Tibial artery (tissue), 4 donors: ENCODE measurements around the gene HOXB3.

Experiments used
- DNase-seq, 2 donors: peaks; one replicate each; pipeline ENCODE4 v3.0.0-alpha.2; 2019
- H3K27ac ChIP-seq, 2 donors: fragments of 200-600 bp; sonication (generic) in 1 of 2; 1 replicate in 1 of 2; 2 replicates in 1 of 2; pipeline ENCODE4 v1.5.1; 2018 to 2019; ENCODE audit warnings: mild to moderate bottlenecking in 1 of 2
- H3K27me3 ChIP-seq, 2 donors: fragments of 200-600 bp; sonication (generic) in 1 of 2; one replicate each; pipeline versions ENCODE4 v1.5.1 to v1.6.0; 2016 to 2019
- H3K36me3 ChIP-seq, 3 donors: fragments of 200-600 bp; sonication (generic) in 2 of 3; one replicate each; pipeline ENCODE4 v1.5.1; 2016 to 2019; ENCODE audit warnings: mild to moderate bottlenecking in 2 of 3
- H3K4me1 ChIP-seq, 4 donors: fragments of 200-600 bp; sonication (generic) in 2 of 4; 1 replicate in 3 of 4; 2 replicates in 1 of 4; pipeline ENCODE4 v1.5.1; 2016 to 2019
- H3K4me3 ChIP-seq, 2 donors: fragments of 200-600 bp; sonication (generic) in 1 of 2; 1 replicate in 1 of 2; 2 replicates in 1 of 2; pipeline ENCODE4 v1.5.1; 2018 to 2019; ENCODE audit warnings: mild to moderate bottlenecking in 2 of 2
- H3K9me3 ChIP-seq, 3 donors: fragments of 200-600 bp; sonication (generic) in 1 of 3; one replicate each; pipeline ENCODE4 v1.5.1; 2016 to 2019
- CTCF ChIP-seq, 2 experiments: fragments of 200-600 bp in 1 of 2; fragments of 450-650 bp in 1 of 2; IDR thresholded peaks; one replicate each; pipeline ENCODE4 v1.5.1; 2017 to 2019; ENCODE audit warnings: antibody characterized with exemption in 2 of 2, mild to moderate bottlenecking in 1 of 2, moderate library complexity in 1 of 2
- intact Hi-C: fragments of 100-400 bp; cut with DNase I; formaldehyde crosslinking; loops from one replicate; pipeline ENCODE4 v1.15.0; 2023; ENCODE audit warnings: low total_unique reads

Gene HOXB3

DNA sequence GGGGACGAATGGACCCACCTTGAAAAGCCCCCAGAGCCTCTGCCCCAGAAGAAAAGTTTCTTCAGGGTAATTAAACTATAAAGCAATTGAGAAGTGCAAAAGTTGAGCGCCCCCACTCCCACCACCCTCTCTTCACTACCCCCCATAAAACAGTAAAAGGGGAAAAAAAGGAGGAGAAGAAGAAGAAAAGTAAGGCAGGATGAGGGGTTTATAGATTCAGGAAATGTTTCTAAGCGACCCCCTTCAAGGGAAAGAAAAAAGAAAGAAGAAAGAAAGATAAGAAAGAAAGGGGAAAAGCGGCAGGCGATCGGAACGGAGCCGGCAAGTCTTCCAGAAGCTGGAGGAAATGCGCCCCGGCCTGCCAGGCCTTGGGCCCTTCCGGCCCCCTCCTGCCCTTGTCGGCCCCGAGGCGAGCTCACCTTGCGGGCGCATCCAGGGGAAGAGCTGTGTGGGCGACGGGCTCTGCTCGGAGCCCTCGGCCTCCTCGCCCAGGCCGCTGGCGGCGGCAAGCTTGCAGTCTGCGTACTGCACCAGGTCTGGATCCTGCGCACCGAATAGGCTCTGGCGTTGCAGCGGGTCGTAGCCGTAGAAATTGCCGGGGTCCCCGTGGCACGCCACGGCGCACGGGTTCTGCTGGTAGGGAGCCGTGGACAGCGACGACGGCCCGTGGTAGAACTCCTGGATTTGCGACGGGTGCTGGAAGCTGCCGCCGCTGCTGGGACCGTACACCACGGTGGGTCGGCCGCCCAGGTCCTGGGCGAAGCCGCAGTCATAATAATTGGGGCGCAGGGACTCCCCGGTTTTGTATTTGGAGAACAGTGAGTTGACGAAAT, 24.0 kb upstream of the HOXB3 start:
- DNase-seq, result no peak
- intact Hi-C loops, result no loop called here
- TF ChIP-seq CTCF (IDR thresholded peaks at IDR 0.05), result no peak
- Histone ChIP-seq H3K9me3 (no peaks in the 10 kb centered on the region), H3K36me3 (no peaks in the 10 kb centered on the region), H3K27ac (no peak overlapping the region), H3K4me1 (peaks cover 0 to 62% (median 50%) of the 10 kb centered on the region in 4 donors), H3K4me3 (peak overlapping the region in 1 of 2 donors; percentile 24), H3K27me3 (peaks cover 12 to 100% of the 10 kb centered on the region in 2 donors)

GRCh38 chr17:48612854-48613691, 23.0 kb upstream of the HOXB3 start:
- DNase-seq, result no peak
- H3K9me3 ChIP-seq, result no peaks in the 10 kb centered on the region
- H3K36me3 ChIP-seq, result no peaks in the 10 kb centered on the region
- peak; percentile 6 to 33 for TF ChIP-seq CTCF (IDR thresholded peaks at IDR 0.05)
- peaks cover 12 to 99% of the 10 kb centered on the region in 2 donors for H3K27me3 ChIP-seq
- peaks cover 0 to 58% (median 46%) of the 10 kb centered on the region in 4 donors for H3K4me1 ChIP-seq
- no peak overlapping the region for H3K27ac ChIP-seq
- H3K4me3 ChIP-seq, result peak overlapping the region; percentile 6 to 49
- intact Hi-C loops, result no loop called here

DNA sequence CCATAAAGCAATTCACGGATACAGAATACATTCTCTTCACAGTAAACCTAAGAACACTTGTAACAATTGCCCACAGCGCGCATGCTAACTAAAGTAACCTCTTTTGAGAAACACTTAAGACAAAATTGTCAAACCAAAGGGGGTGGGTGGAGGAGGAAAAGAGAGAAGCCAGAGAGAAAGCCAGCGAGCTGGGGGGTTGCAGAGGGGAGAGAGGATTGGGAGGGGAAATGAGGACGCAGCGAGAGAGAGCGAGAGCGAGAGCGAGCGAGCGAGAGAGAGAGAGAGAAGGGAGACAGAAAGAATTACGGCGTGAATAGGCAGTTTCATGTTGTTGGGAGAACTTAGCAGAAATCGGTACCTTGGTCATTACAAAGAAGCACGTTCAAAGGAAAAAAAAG, 22.4 kb upstream of the HOXB3 start:
- TF ChIP-seq CTCF (IDR thresholded peaks at IDR 0.05), result no peak
- no peak overlapping the region for H3K27ac ChIP-seq
- DNase-seq, result no peak
- no peaks in the 10 kb centered on the region for H3K9me3 ChIP-seq
- intact Hi-C loops, result no loop called here
- peaks cover 0 to 52% (median 43%) of the 10 kb centered on the region in 4 donors for H3K4me1 ChIP-seq
- peaks cover 12 to 99% of the 10 kb centered on the region in 2 donors for H3K27me3 ChIP-seq
- peak overlapping the region; percentile 6 to 49 for H3K4me3 ChIP-seq
- H3K36me3 ChIP-seq, result no peaks in the 10 kb centered on the region

- H3K27ac ChIP-seq, result peak overlapping the region in 1 of 2 donors; percentile 6
- H3K4me3 ChIP-seq, result peak overlapping the region; percentile 38 to 49
- H3K9me3 ChIP-seq, result no peaks in the 10 kb centered on the region
- peaks cover 0 to 50% (median 43%) of the 10 kb centered on the region in 4 donors for H3K4me1 ChIP-seq
- DNase-seq, result no peak
- intact Hi-C loops, result no loop called here
- H3K36me3 ChIP-seq, result no peaks in the 10 kb centered on the region
- H3K27me3 ChIP-seq, result peaks cover 12 to 99% of the 10 kb centered on the region in 2 donors
- no peak for TF ChIP-seq CTCF (IDR thresholded peaks at IDR 0.05)
Measured at GRCh38 chr17:48611681-48612455, 21.8 kb upstream of the HOXB3 start.

- H3K27ac ChIP-seq, result no peak overlapping the region
- H3K27me3 ChIP-seq, result peaks cover 12 to 99% of the 10 kb centered on the region in 2 donors
- DNase-seq, result no peak
- no peaks in the 10 kb centered on the region for H3K9me3 ChIP-seq
- H3K4me3 ChIP-seq, result peak overlapping the region; percentile 38 to 49
- intact Hi-C loops, result no loop called here
- no peaks in the 10 kb centered on the region for H3K36me3 ChIP-seq
- no peak for TF ChIP-seq CTCF (IDR thresholded peaks at IDR 0.05)
- peaks cover 0 to 50% (median 43%) of the 10 kb centered on the region in 4 donors for H3K4me1 ChIP-seq
Measured at GRCh38 chr17:48611213-48611612, 21.2 kb upstream of the HOXB3 start.
